ENCODE measurements around the gene PIGM.

- TF ChIP-seq CTCF (IDR thresholded peaks at IDR 0.05; ENCODE audit: low read length) (no peak), EZH2 (IDR thresholded peaks at IDR 0.05; ENCODE audit: borderline replicate concordance, low read length) (no peak)
Observed at GRCh38 chr1:160063176-160063575, 31.4 kb upstream of the PIGM start.

Measured in OCI-LY1 (cell line).